Spleen (tissue), 11 donors: Measurements from ENCODE around the gene OR8D1. TPM values are rescaled to one million over a fixed set of nuclear protein-coding genes. Genes with fewer than 3 reads are reported as not detected.

Experiments used
- DNase-seq: peaks from one replicate; pipeline ENCODE4 v3.0.0-alpha.2; 2020
- H3K27ac ChIP-seq, 8 donors: fragments of 200-600 bp; sonication (generic) in 7 of 8; 1 replicate in 4 of 8; 2 replicates in 4 of 8; pipeline versions ENCODE4 v1.5.0 to v1.8.0; 2016 to 2021; ENCODE audit warnings: inconsistent platforms in 4 of 8, mild to moderate bottlenecking in 4 of 8, moderate library complexity in 1 of 8
- H3K27me3 ChIP-seq, 7 donors: fragments of 200-600 bp; sonication (generic) in 6 of 7; replicated peaks in 1 of 7; 1 replicate in 4 of 7; 2 replicates in 3 of 7; pipeline versions ENCODE4 v1.5.0 to v1.8.0; 2016 to 2021; ENCODE audit warnings: inconsistent platforms in 3 of 7, mild to moderate bottlenecking in 1 of 7
- H3K36me3 ChIP-seq, 6 donors: fragments of 200-600 bp; sonication (generic) in 5 of 6; 1 replicate in 4 of 6; 2 replicates in 2 of 6; pipeline versions ENCODE4 v1.5.0 to v1.8.0; 2016 to 2021; ENCODE audit warnings: inconsistent platforms in 2 of 6
- H3K4me1 ChIP-seq, 6 donors: fragments of 200-600 bp; sonication (generic) in 5 of 6; 1 replicate in 3 of 6; 2 replicates in 3 of 6; pipeline versions ENCODE4 v1.5.0 to v1.8.0; 2016 to 2021; ENCODE audit warnings: inconsistent platforms in 3 of 6
- H3K4me3 ChIP-seq, 8 donors: fragments of 200-600 bp; sonication (generic) in 7 of 8; 1 replicate in 4 of 8; 2 replicates in 4 of 8; pipeline versions ENCODE4 v1.5.0 to v1.8.0; 2016 to 2021; ENCODE audit warnings: inconsistent platforms in 4 of 8, mild to moderate bottlenecking in 4 of 8, moderate library complexity in 2 of 8
- H3K9me3 ChIP-seq, 8 donors: fragments of 200-600 bp; sonication (generic) in 7 of 8; 1 replicate in 4 of 8; 2 replicates in 4 of 8; pipeline versions ENCODE4 v1.5.0 to v1.8.0; 2016 to 2021; ENCODE audit warnings: inconsistent platforms in 4 of 8
- POLR2A ChIP-seq, 3 donors: fragments of 450-650 bp; IDR thresholded peaks; one replicate each; pipeline ENCODE4 v1.5.1; 2017; ENCODE audit warnings: antibody characterized with exemption in 3 of 3, mild to moderate bottlenecking in 1 of 3
- POLR2AphosphoS5 ChIP-seq, 3 donors: sonication (generic); formaldehyde crosslinking; IDR thresholded peaks; one replicate each; pipeline ENCODE4 v1.5.1; 2017; ENCODE audit warnings: antibody characterized with exemption in 3 of 3
- WGBS, 5 donors: extraction: QIAGEN DNeasy Blood & Tissue Kit in 3 of 5; methylation state at CpG; one replicate each; pipeline versions ENCODE4 v1.1.5 to v1.1.7; 2013 to 2018; 5-methylcytosine and 5-hydroxymethylcytosine counted together
- intact Hi-C: fragments of 100-400 bp; cut with DNase I; formaldehyde crosslinking; loops from one replicate; pipeline ENCODE4 v1.15.0; 2023; ENCODE audit warnings: low total_unique reads
- polyA plus RNA-seq, 3 donors: library from polyadenylated mRNA; stranded (reverse); fragments of 200-250 nt; gene quantifications; one replicate each; pipeline ENCODE4 v1.2.1, GENCODE V29; 2013
- total RNA-seq, 7 donors: library from RNA; depleted of rRNA in 3 of 7; stranded (reverse); fragments of >200 nt in 3 of 7; fragmentation: NEBNext Ultra II Directional in 4 of 7; extraction: Animal tissue kit (Norgen Biotek cat#: 25700) in 4 of 7; gene quantifications; one replicate each; pipeline versions ENCODE4 v1.1.0 to v1.2.1, GENCODE V29; 2016 to 2021
- TF ChIP-seq, protein P1 (sequence below), 11 experiments: fragments of 200-600 bp in 7 of 11; fragments of 450-650 bp in 4 of 11; sonication (generic) in 4 of 11; IDR thresholded peaks in 8 of 11; conservative IDR thresholded peaks in 3 of 11; 1 replicate in 7 of 11; 2 replicates in 4 of 11; pipeline versions ENCODE4 v1.4.0 to v1.8.0; 2016 to 2021; ENCODE audit warnings: antibody characterized with exemption in 11 of 11, inconsistent platforms in 4 of 11, mild to moderate bottlenecking in 1 of 11
- donor health status: healthy with polysubstance abuse.
- donor health status: DM: no; HTN: no; CAD: no; lungs with moderate emphysema.
- donor health status: DM: no; HTN: no; CAD: no.
- donor health status: Bipolar disorder and iron deficiency.
- donor health status: healthy.
- donor health status: DM: no; HTN: no; CAD: no.
- donor health status: DM: yes; HTN: yes; CAD: no.

OR8D1 gene
- total and polyA plus RNA-seq, 10 donors: not detected

DNA sequence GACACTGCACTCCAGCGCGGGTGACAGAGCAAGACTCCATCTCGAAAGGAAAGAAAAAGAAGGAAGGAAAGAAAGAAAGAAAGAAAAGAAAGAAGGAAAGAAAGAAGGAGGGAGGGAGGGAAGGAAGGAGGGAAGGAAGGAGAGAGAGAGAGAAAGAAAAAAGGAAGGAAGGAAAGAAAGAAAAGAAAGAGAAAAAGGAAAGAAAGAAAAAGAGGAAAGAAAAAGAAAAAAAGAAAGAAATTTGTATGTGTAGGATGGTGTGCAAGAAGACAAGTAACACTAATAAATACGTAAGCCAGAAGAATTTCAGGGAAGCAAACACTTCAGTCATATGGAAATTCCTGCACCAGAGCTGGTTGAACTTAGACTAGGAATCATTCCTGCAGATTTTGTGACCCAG, 618 bp downstream of the OR8D1 start:
- Histone ChIP-seq H3K27ac (no peak overlapping the region), H3K4me1 (no peaks in the 10 kb centered on the region), H3K36me3 (no peaks in the 10 kb centered on the region), H3K4me3 (no peak overlapping the region), H3K9me3 (no peaks in the 10 kb centered on the region), H3K27me3 (no peaks in the 10 kb centered on the region)
- intact Hi-C loops: no loop called here
- TF ChIP-seq POLR2AphosphoS5 (IDR thresholded peaks at IDR 0.05): no peak
- TF ChIP-seq POLR2A (IDR thresholded peaks at IDR 0.05): no peak
- TF ChIP-seq, protein P1, sequence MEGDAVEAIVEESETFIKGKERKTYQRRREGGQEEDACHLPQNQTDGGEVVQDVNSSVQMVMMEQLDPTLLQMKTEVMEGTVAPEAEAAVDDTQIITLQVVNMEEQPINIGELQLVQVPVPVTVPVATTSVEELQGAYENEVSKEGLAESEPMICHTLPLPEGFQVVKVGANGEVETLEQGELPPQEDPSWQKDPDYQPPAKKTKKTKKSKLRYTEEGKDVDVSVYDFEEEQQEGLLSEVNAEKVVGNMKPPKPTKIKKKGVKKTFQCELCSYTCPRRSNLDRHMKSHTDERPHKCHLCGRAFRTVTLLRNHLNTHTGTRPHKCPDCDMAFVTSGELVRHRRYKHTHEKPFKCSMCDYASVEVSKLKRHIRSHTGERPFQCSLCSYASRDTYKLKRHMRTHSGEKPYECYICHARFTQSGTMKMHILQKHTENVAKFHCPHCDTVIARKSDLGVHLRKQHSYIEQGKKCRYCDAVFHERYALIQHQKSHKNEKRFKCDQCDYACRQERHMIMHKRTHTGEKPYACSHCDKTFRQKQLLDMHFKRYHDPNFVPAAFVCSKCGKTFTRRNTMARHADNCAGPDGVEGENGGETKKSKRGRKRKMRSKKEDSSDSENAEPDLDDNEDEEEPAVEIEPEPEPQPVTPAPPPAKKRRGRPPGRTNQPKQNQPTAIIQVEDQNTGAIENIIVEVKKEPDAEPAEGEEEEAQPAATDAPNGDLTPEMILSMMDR (IDR thresholded peaks at IDR 0.05 in 8 of 11, conservative IDR thresholded peaks at IDR 0.05 in 3 of 11): no peak
- DNase-seq: no peak
- 74 to 94% (median 88%) methylated on average over 4 of the region's 4 CpGs for WGBS, 5 donors

DNA sequence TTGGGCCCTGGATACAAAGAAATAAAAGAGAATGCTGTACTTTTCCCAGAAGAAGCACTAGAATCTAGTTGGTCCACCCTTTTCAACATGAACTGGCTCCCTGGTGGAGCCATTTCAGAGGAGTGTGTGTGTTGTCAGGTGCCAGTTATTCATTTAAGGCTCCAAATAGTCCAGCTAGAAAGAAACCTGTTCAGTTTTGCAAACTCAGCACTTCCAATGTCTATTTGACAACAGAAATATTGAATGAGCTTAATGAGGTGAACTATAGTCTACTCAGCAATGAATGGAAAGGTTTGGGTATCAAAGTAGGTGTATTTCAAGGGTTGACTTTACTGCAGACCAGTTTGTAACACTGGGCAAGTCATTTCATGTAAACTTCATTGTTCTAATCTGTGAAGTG, 2.1 kb downstream of the OR8D1 start:
- intact Hi-C loops: no loop called here
- no peaks in the 10 kb centered on the region for H3K9me3 ChIP-seq
- no peak overlapping the region for H3K4me3 ChIP-seq
- H3K27ac ChIP-seq: no peak overlapping the region
- TF ChIP-seq, protein P1 (IDR thresholded peaks at IDR 0.05 in 8 of 11, conservative IDR thresholded peaks at IDR 0.05 in 3 of 11): no peak
- no peak for TF ChIP-seq POLR2AphosphoS5 (IDR thresholded peaks at IDR 0.05)
- no peak for TF ChIP-seq POLR2A (IDR thresholded peaks at IDR 0.05)
- H3K36me3 ChIP-seq: no peaks in the 10 kb centered on the region
- no peaks in the 10 kb centered on the region for H3K4me1 ChIP-seq
- H3K27me3 ChIP-seq: no peaks in the 10 kb centered on the region
- DNase-seq: no peak

- H3K4me1 ChIP-seq: no peaks in the 10 kb centered on the region
- no peak overlapping the region for H3K4me3 ChIP-seq
- no peaks in the 10 kb centered on the region for H3K27me3 ChIP-seq
- intact Hi-C loops: no loop called here
- H3K36me3 ChIP-seq: no peaks in the 10 kb centered on the region
- no peaks in the 10 kb centered on the region for H3K9me3 ChIP-seq
- no peak for DNase-seq
- H3K27ac ChIP-seq: no peak overlapping the region
- TF ChIP-seq, protein P1 (IDR thresholded peaks at IDR 0.05 in 8 of 11, conservative IDR thresholded peaks at IDR 0.05 in 3 of 11): no peak
- TF ChIP-seq POLR2AphosphoS5 (IDR thresholded peaks at IDR 0.05) (no peak), POLR2A (IDR thresholded peaks at IDR 0.05) (no peak)
- 77 to 85% (median 84%) methylated on average over 5 of the region's 5 CpGs for WGBS, 5 donors
Measured at GRCh38 chr11:124311269-124311668, 2.5 kb downstream of the OR8D1 start.

GRCh38 chr11:124310721-124311120, 3.0 kb downstream of the OR8D1 start:
- TF ChIP-seq, protein P1 (IDR thresholded peaks at IDR 0.05 in 8 of 11, conservative IDR thresholded peaks at IDR 0.05 in 3 of 11): no peak
- TF ChIP-seq POLR2A (IDR thresholded peaks at IDR 0.05) (no peak), POLR2AphosphoS5 (IDR thresholded peaks at IDR 0.05) (no peak)
- Histone ChIP-seq H3K4me1 (no peaks in the 10 kb centered on the region), H3K4me3 (no peak overlapping the region), H3K9me3 (no peaks in the 10 kb centered on the region), H3K27ac (no peak overlapping the region), H3K27me3 (no peaks in the 10 kb centered on the region), H3K36me3 (no peaks in the 10 kb centered on the region)
- no peak for DNase-seq
- intact Hi-C loops: no loop called here
